GM18508 (cell line): ENCODE results near the gene IGSF6.
"Not testable (repeated sequence)": the region's sequence is repeated elsewhere in the genome, so short reads cannot be mapped to it uniquely, and the experiment has no call there.

Source experiments
- ATAC-seq: cut with Tn5 transposase; IDR thresholded peaks from one replicate; pipeline ENCODE4 v1.9.1; 2021; ENCODE audit warnings: moderate number of reproducible peaks; ENCODE audit not compliant: insufficient read depth, unreplicated experiment

IGSF6 gene

DNA sequence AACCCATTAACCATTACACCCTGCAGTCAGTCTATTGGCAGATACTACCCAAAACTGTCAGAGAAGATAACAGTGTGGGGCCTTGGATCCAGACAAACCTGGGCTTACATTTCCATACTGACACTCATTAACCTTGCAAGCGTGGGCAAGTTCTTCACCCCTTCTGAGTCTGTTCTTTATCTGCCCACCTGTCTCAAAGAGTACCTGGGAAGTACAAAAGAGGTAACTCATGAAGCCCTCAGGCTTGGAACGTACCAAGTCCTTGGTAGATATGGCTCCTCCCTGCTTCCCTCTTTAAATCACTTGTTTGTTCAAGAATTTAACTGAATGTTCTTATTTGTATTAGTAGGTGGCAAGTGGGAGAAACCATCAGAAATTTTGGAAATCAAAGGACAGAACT is 2.5 kb upstream of the IGSF6 start:
- ATAC-seq: no peak

DNA sequence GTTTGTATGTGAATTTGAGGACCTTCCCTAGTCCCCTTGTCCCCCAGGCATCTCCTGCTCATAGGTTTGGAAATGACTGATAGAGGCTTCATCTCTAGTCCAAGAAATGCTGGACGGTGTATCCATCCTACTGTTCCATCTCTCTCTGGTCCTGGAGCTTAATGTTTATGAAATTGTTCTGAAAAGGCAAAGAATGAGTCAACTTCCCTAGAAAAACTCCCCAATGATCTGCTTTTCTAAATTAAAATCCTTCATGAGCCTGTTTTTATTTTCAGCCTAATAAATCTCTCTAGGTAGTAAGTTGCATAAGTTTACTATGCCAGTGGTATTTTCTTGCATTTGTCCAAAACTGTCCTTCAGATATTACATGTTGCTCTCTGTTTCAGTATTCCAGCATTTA is 2.1 kb upstream of the IGSF6 start:
- ATAC-seq: no peak

DNA sequence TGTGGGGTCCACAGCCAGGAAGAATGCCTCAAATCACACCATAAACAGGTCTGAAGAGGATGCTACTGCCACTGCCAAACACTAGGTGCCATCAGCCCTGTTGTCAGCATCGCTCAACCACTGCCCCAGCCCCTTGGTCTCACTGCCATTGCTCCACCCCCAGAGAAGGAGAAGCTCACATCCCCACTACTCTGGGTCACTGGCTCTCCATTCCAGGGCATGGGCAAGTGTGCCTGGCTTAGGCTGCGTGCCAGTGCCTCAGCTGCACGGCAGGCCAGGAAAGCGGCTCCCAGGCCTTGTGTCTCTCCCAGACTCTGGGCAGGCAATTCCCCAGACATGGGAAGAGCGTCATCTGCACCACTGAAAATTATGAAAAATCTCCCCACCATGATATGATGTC is 1.2 kb upstream of the IGSF6 start:
- ATAC-seq: no peak

DNA sequence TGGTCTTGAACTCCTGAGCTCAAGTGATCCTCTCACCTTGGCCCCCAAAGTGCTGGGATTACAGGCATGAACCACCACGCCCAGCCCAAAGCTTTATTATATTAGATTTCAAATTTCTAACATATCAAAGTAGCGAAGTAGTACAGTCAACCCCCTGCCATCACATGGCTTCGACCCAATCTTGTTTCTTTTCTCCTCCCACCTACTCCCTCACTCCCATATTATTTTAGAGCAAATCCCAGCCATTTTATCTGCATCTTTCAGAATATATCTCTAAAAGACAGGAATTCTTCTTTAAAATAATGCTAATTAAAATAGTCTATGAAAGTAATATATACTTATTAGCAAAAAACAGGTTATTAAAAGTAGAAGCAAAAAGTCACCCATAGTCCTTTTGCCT is 893 bp downstream of the IGSF6 start:
- ATAC-seq: no peak

DNA sequence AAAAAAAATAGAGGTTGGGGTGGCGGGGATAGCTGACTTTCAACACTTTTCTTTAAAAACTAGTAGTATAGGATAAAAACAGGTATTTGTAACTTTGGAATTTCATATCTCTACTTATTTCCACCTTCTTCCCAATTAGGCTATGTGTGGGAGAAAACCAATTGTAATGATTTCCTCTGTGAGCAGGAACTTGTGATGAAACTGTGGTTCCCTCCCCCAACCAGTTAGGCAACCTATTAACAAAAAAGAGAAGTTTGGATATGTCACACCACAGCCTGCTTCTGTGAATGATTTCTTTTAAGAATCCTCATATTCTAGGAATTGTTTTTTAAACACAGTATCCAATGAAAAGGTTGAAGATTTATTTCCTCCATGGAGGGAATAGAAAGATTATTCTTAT is 1.9 kb downstream of the IGSF6 start:
- ATAC-seq: no peak

DNA sequence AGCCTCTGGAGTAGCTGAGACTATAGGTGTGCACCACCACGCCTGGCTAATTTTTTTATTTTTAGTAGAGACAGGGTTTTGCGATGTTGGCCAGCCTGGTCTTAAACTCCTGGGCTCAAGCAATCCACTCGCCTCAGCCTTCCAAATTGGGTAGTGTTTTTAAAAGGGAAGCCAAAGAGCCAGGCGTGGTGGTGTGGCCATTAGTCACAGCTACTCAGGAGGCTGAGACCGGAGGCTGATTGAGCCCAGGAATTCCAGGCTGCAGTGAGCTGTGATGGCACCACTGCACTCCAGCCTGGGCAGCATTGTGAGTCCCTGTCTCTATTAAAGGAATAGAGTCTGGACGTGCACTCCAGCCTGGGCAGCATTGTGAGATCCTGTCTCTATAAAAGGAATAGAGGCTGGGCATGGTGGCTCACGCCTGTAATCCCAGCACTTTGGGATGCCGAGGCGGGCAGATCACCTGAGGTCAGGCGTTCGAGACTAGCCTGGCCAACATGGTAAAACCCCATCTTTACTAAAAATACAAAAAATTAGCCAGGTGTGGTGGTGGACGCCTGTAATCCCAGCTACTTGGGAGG is 2.5 kb downstream of the IGSF6 start:
- not testable (repeated sequence) for ATAC-seq

DNA sequence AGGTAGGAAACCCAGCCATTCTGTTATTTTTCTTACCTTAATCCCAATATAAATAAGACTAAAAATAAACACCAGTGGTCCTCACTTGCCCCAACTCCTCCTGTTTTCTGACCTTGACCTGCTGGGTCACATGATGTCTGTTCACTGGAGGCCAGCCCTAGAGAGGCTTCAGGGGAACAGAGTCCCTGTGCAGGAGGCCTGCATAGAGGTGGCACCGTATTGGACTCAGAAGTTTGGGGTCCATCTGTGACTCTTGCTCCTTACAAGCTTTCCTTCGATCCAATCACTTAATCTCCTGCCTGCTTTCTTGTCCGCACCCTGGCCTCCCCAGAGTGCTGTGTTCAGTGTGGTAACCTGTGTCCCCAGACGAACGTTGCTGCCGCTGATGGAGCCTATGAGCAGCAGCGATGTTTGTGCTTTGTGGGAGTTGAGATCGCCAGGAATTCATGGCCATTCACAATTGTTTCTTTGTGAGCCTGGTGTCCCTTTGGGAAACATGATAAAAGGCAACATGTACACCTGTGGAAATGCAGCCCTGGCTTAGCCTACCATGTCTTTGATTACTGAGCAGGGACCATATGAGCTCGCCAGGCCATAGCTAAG is 4.7 kb downstream of the IGSF6 start:
- ATAC-seq: no peak

DNA sequence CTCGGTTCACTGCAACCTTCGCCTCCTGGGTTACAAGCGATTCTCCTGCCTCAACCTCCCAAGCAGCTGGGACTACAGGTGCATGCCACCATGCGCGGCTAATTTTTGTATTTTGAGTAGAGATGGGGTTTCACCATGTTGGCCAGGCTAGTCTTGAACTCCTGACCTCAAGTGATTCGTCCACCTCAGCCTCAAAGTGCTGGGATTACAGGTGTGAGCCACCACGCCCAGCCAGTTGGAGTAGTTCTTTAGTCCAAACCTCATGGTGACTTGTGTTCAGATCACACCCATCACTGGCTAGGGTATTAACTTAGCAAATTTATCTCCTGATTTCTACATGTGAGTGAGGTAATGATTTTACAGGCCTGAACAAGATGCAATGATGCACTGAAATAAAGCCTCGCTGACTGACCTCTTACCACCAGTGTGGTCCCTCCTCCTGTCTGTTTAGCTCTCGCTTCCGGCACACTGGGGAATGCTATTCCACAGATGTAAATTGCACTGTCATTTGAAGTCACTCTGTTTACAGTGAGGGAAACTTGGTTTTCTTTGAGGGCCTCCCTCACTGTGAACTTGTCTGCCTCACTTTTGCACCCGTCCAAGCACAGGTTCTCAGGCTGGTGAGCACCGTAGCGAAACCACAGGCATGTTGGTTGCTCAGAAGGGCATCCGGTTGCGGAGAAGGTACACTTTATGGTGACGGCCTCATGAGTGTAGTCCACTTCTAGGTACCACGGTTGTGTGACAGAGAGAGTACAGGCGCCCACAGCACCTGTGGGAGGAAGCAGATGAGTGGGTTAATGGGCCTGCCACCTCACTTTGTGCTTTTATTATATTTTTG is 5.5 kb downstream of the IGSF6 start:
- ATAC-seq: peak; percentile 74

DNA sequence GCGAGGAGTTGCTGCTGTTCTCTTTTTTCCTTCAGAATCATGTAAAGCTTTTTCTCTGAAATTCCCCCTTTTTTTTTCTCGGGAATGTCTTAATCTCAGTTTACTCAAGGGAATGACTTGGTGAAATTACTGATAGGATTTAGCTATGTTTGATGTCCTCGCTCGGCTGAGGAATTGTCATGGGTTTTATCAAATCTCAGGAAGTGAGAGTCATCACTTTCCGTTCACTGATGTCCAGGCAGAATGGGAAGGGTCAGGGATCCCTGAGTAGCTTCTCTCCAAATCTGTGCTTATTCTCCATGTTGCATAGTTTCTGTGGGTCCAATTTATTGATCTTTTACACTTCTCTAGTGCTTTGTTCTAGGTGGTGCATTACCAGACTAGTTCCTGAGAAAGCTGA is 6.3 kb downstream of the IGSF6 start:
- ATAC-seq: no peak

DNA sequence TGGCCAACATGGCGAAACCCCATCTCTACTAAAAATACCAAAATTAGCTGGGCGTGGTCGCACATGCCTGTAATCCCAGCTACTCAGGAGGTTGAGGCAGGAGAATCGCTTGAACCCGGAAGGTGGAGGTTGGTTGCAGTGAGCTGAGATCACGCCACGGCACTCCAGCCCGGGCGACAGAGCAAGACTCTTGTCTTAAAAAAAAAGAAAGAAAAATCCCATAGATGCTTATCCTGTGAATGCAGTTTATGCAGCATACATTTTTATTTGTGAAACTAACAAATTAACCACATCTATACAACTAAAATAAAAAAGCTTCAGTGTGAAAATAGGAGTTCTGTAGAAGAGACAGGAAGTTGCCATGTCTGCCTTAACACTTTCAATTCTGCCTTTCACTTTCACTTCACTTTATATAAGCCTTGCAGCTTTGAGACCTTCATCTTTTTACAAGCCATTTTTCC is 7.1 kb downstream of the IGSF6 start:
- no peak for ATAC-seq

DNA sequence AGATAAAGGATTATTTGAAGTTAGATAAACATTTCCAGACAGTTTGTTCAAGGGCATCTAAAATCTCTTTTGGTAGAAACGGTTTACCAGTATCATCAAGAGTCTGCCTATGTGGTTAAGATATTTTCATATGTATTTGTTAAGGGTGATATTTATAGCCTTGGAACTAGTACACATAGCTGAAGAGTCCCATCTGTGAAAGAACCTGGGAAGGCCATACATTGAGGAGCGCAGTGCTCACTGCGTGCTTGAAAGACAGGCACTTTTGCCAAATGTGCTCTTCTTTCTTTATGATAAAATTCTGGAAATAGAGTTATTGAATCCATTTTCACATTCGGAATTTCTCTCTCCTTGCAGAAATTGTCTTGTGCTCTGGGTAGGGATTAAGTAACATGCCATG is 7.7 kb downstream of the IGSF6 start:
- ATAC-seq: no peak

DNA sequence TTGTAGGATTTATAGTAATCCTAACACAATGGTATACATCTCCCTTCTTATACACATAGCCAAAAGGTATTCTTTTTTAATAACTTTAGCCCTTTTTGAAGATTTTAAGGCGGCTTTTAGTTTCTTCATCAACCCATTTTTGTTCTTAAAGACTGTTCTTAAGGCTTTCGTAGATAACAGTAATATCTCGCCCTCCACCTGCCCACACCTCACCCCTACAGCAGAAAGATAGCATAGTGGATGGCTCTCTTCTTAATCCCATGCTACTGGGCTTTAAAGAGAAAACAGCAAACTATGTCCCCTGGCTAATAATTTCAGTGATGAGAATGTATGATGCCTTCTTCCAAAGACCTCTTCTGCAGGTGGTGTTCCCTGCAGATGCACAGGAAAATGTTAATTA is 8.6 kb downstream of the IGSF6 start:
- ATAC-seq: no peak

DNA sequence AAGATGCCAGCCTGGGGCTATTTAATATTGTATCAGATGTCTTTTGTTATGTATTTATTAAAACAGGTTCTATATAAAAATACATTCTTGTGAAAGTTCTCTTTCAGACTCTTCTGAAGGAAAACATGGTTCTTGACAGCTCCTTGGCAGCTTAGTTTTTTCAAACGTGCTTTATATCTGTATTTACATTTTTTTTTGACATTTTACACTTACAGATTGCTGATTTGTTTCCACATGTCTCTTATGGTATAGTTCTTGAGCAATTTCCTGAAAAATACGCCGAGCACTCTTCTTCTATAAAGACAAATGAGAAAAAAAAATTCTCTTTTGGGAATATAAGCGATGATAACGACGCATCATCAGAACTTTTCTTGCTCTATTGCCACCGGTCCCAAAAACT is 9.5 kb downstream of the IGSF6 start:
- ATAC-seq: no peak

DNA sequence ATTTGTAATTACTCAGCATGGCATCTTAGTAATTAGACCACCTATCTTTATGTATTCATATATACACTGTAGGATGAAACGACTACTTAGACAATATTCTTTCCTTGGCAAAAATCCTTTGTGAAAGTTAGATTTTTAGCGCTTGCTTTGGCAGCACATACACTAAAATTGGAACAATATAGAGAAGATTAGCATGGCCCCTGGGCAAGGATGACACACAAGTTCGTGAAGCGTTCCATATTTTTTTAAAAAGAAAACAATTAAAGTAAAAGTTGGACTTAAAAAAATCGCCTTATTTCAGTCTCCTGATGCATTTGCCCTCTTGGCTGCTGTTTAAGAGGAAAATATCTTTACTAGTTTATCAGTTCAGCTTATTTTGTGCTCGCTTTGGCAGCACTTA is 10.5 kb downstream of the IGSF6 start:
- ATAC-seq: no peak

DNA sequence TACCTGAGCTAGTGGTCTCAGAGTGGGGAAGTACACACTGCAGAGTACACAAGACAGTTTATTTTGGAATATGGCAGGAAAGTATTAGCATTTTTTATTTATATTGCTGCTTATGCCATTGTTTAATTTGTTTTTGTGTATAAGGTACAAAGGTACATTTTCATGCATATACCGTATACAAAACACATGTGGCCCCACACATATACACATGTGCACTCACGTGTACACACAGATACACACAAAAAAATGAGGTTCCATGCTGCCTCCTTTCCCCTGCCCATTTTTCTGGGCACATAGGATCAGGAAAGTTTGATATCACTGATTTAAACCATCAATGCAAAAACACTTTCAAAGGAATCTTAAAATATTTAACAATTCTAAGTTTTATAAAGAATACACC is 12.9 kb downstream of the IGSF6 start:
- ATAC-seq: no peak

DNA sequence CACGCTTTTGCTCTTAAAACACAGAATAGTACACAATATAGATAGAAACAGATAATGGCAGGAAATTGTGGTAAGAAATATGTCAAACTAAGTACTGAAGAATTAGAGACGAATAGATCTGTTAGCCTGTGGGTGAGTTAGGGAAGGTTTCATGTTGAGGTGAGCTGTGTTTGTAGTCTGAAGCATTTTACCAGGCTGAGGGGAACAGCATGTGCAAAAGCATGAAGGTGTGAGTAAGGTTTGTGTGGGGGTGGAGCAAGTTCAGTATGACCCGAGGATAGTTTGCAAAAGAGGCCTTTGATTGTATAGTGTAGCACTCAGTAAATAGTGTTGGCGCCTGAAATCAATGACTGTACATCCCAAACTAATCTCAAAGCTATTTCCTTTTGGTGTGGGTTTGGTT is 13.8 kb downstream of the IGSF6 start:
- ATAC-seq: no peak

DNA sequence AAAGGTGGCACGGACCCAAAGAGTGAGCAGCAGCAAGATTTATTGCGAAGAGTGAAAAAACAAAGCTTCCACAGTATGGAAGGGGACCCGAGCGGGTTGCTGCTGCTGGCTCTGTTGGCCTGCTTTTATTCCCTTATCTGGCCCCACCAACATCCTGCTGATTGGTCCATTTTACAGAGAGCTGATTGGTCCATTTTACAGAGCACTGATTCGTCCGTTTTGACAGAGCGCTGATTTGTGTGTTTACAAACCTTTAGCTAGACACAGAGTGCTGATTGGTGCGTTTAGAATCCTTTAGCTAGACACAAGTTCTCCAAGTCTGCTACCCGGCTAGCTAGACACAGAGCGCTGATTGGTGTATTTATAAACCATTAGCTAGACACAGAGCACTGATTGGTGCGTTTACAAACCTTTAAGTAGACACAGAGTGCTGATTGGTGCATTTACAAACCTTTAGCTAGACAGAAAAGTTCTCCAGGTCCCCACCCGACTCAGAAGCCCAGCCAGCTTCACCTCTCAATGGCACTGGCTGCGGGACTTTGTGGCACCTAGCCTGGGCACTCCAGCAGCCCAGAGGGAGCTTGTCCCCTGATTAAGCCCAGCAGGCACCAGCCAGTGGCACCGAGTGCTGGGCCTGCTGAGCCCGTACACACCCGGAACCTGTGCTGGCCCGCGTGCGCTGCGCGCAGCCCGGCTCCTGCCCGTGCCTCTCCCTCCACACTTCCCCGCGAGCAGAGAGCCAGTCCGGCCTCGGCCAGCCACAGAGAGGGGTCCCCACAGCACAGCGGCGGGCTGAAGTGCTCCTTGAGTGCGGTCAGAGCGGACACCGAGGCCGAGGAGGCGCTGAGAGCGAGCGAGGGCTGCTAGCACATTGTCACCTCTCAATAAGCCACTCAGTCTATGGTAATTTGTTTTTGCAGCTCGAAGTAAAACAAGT is 15.1 kb downstream of the IGSF6 start:
- no peak for ATAC-seq

DNA sequence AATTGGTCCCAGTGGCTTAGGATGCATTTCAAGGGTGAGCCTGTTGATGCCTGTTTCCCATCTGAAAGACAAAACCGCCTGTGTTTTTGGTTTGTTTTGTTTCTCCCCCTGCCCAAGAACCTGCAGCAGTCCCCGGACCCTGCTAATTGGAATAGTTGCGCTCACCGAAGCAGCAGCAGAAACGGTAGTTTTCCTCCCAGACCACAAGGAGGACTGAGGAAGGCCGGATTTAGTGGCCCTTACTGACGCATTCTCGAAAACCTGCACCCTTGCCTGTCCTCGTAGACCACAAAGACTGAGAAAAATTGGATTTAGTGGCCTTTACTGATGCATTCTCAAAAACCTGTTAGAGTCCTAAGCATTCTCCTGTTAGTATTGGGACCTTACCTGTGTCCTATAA is 16.7 kb downstream of the IGSF6 start:
- not testable (repeated sequence) for ATAC-seq

DNA sequence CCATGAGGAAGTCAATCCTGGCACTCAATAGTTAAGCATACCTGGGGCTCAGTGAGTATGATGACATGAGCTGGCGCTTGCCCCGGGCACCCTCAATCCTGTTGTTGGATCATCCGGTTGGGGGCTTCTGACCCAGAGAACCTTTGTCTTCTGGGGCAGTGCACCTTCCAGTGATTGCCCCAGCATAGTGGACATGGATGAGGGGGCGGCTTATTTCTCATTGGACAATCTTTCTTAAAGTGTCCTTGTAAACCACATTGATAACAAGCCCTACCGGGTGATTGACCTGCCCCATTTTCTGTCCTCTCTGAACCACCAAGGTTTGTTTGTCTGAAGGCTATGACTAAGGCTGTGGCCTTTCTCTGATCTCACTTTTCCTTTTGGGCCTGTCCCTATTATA is 18.2 kb downstream of the IGSF6 start:
- no peak for ATAC-seq

DNA sequence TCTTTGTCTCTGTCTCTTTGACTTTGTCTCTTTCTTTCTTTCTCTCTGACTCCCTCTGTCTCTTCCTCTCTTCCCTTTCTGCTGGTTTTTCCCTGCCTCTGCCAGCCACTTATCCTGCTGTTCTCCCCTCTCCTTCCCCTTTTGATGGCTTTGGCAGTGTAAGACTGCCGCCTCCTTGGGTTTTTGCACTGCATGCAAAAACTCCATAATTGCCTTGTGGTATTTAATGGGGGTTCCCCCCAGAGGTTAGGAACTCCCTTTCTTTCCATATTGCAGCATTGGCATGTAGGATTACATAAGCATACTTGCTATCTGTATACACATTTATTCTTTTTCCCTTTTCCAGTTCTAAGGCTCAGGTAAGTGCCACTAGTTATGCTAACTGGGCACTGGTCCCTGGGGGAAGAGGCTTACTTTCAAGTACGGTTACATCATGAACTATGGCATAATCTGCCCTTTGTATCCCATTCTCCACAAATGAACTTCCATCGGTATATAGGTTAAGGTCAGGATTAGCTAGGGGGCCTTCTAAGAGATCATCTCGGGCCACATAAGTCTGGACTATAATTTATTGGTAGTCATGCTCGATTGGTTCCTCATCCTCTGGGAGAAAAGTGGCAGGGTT is 20.3 kb downstream of the IGSF6 start:
- not testable (repeated sequence) for ATAC-seq
